ENCODE measurements around the gene MOCS3.

GRCh38 chr20:50953821-50954220 is 4.8 kb upstream of the MOCS3 start:
- TF ChIP-seq, protein P1, sequence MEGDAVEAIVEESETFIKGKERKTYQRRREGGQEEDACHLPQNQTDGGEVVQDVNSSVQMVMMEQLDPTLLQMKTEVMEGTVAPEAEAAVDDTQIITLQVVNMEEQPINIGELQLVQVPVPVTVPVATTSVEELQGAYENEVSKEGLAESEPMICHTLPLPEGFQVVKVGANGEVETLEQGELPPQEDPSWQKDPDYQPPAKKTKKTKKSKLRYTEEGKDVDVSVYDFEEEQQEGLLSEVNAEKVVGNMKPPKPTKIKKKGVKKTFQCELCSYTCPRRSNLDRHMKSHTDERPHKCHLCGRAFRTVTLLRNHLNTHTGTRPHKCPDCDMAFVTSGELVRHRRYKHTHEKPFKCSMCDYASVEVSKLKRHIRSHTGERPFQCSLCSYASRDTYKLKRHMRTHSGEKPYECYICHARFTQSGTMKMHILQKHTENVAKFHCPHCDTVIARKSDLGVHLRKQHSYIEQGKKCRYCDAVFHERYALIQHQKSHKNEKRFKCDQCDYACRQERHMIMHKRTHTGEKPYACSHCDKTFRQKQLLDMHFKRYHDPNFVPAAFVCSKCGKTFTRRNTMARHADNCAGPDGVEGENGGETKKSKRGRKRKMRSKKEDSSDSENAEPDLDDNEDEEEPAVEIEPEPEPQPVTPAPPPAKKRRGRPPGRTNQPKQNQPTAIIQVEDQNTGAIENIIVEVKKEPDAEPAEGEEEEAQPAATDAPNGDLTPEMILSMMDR (IDR thresholded peaks at IDR 0.05), result no peak
- TF ChIP-seq POLR2A (IDR thresholded peaks at IDR 0.05), result no peak

Data from ovary (tissue), 3 donors.